RWPE1 (cell line): Measurements from ENCODE around the gene NPPB.

Source experiments
- CTCF ChIA-PET: fragments of 350-600 bp; sonication (Branson Sonifier 250); formaldehyde crosslinking; extraction: SDS; loops from one replicate; lab custom pipeline; 2021; lab: Yijun Ruan, JAX
- POLR2A ChIA-PET: fragments of 400-600 bp; formaldehyde crosslinking; extraction: SDS; loops from one replicate; lab custom pipeline; 2020; ENCODE audit warnings: antibody characterized with exemption; ENCODE audit not compliant: low non-redundant PET; lab: Yijun Ruan, JAX
- DNase-seq: peaks from one replicate; pipeline ENCODE4 v3.0.0; 2012; ENCODE audit warnings: low spot score
- H3K27ac ChIP-seq: fragments of 450-650 bp; 2 replicates; pipeline ENCODE4 v1.5.1; 2017
- CTCF ChIP-seq: fragments of 450-650 bp; conservative IDR thresholded peaks from 2 replicates; pipeline ENCODE4 v1.5.1; 2017; ENCODE audit warnings: low read depth, mild to moderate bottlenecking

Gene NPPB

GRCh38 chr1:11872545-11872944 lies 13.8 kb upstream of the NPPB start:
- POLR2A ChIA-PET = no interaction called here
- no peak for TF ChIP-seq CTCF
- CTCF ChIA-PET = interaction anchor here (0.6 kb wide), 1 partner anchor 12 kb away, joined by 5 read pairs; no protein-coding TSS in a partner anchor

GRCh38 chr1:11869650-11870207 lies 11.0 kb upstream of the NPPB start:
- no peak overlapping the region for H3K27ac ChIP-seq
- no peak for TF ChIP-seq CTCF
- ChIA-PET POLR2A (no interaction called here), CTCF (interaction anchor here (0.7 to 0.8 kb wide), 2 partner anchors 25 to 38 kb away, joined by 3 read pairs; no protein-coding TSS in a partner anchor)
- no peak for DNase-seq

More at GRCh38 chr1:11872545-11872944, 13.8 kb upstream of the NPPB start:
- no peak overlapping the region for H3K27ac ChIP-seq
- no peak for DNase-seq

GRCh38 chr1:11869104-11869503 lies 10.4 kb upstream of the NPPB start:
- DNase-seq = no peak
- TF ChIP-seq CTCF = no peak
- POLR2A ChIA-PET = no interaction called here
- no peak overlapping the region for H3K27ac ChIP-seq
- CTCF ChIA-PET = interaction anchor here (0.6 kb wide), 1 partner anchor 22 kb away, joined by 3 read pairs; no protein-coding TSS in a partner anchor

GRCh38 chr1:11868331-11868980 lies 9.7 kb upstream of the NPPB start:
- POLR2A ChIA-PET = no interaction called here
- CTCF ChIA-PET = interaction anchor here (0.6 kb wide), 1 partner anchor 22 kb away, joined by 3 read pairs; no protein-coding TSS in a partner anchor
- DNase-seq = no peak
- TF ChIP-seq CTCF = no peak
- H3K27ac ChIP-seq = no peak overlapping the region

GRCh38 chr1:11862890-11863289 lies 4.1 kb upstream of the NPPB start:
- no peak overlapping the region for H3K27ac ChIP-seq
- DNase-seq = peak; percentile 54
- ChIA-PET CTCF (interaction anchor here (0.7 kb wide), 1 partner anchor 17 kb away, joined by 4 read pairs; no protein-coding TSS in a partner anchor), POLR2A (no interaction called here)
- no peak for TF ChIP-seq CTCF

- ChIA-PET POLR2A (no interaction called here), CTCF (interaction anchor here (0.7 kb wide), 1 partner anchor 12 kb away, joined by 5 read pairs; no protein-coding TSS in a partner anchor)
- no peak overlapping the region for H3K27ac ChIP-seq
These were observed 1.8 kb upstream of the NPPB start for GRCh38 chr1:11860587-11860986.

More at GRCh38 chr1:11860587-11860986, 1.8 kb upstream of the NPPB start:
- DNase-seq = no peak
- no peak for TF ChIP-seq CTCF
